RPMI7951 (cell line): ENCODE measurements around the gene TUBB4B. TPM values are rescaled to one million over a fixed set of nuclear protein-coding genes. Genes with fewer than 3 reads are reported as not detected.

Experiments used
- DNase-seq: peaks from one replicate; pipeline ENCODE4 v3.0.0-alpha.2; 2012; ENCODE audit warnings: low read depth
- total RNA-seq: library from RNA; depleted of rRNA; stranded (reverse); fragments of >200 nt; shearing (Covaris generic); gene quantifications from 2 replicates; pipeline ENCODE4 v1.2.3, GENCODE V29; 2014

Gene TUBB4B
- total RNA-seq, 1 experiment from 2014 or later: 295 TPM

- no peak for DNase-seq
Measured at GRCh38 chr9:137270929-137271695, 30.0 kb downstream of the TUBB4B start.

- no peak for DNase-seq
Measured at GRCh38 chr9:137271696-137272076, 30.6 kb downstream of the TUBB4B start.

- DNase-seq: no peak
Measured at GRCh38 chr9:137272241-137273094, 31.4 kb downstream of the TUBB4B start.

- no peak for DNase-seq
Measured at GRCh38 chr9:137273095-137273490, 32.0 kb downstream of the TUBB4B start.

- no peak for DNase-seq
Measured at GRCh38 chr9:137273611-137274320, 32.7 kb downstream of the TUBB4B start.

- no peak for DNase-seq
Measured at GRCh38 chr9:137275203-137275587, 34.1 kb downstream of the TUBB4B start.

GRCh38 chr9:137275588-137276472 is 34.7 kb downstream of the TUBB4B start:
- no peak for DNase-seq

- DNase-seq: no peak
Measured at GRCh38 chr9:137276473-137277328, 35.6 kb downstream of the TUBB4B start.

- DNase-seq: no peak
Measured at GRCh38 chr9:137277329-137278041, 36.4 kb downstream of the TUBB4B start, which contains the start of gene TOR4A. Gene TOR4A, plus strand, starts transcription at chr9:137277726. Its CDS starts 964 bp downstream, at chr9:137278690.

GRCh38 chr9:137278061-137278701 is 37.1 kb downstream of the TUBB4B start:
- DNase-seq: no peak

GRCh38 chr9:137278721-137279711 is 37.9 kb downstream of the TUBB4B start:
- DNase-seq: no peak

- DNase-seq: no peak
Measured at GRCh38 chr9:137279741-137280473, 38.8 kb downstream of the TUBB4B start.

GRCh38 chr9:137280474-137281344 is 39.6 kb downstream of the TUBB4B start:
- no peak for DNase-seq

- no peak for DNase-seq
Measured at GRCh38 chr9:137281345-137282116, 40.4 kb downstream of the TUBB4B start.

GRCh38 chr9:137286975-137287383 is 45.9 kb downstream of the TUBB4B start:
- peak; percentile 61 for DNase-seq
